HG02870 (cell line): ENCODE measurements around the gene DNAAF8.
"Not testable (repeated sequence)": the region's sequence is repeated elsewhere in the genome, so short reads cannot be mapped to it uniquely, and the experiment has no call there.

ENCODE experiments used
- ATAC-seq: cut with Tn5 transposase; IDR thresholded peaks from one replicate; pipeline ENCODE4 v1.9.1; 2021; ENCODE audit warnings: mild to moderate bottlenecking, moderate library complexity; ENCODE audit not compliant: unreplicated experiment

Gene DNAAF8

DNA sequence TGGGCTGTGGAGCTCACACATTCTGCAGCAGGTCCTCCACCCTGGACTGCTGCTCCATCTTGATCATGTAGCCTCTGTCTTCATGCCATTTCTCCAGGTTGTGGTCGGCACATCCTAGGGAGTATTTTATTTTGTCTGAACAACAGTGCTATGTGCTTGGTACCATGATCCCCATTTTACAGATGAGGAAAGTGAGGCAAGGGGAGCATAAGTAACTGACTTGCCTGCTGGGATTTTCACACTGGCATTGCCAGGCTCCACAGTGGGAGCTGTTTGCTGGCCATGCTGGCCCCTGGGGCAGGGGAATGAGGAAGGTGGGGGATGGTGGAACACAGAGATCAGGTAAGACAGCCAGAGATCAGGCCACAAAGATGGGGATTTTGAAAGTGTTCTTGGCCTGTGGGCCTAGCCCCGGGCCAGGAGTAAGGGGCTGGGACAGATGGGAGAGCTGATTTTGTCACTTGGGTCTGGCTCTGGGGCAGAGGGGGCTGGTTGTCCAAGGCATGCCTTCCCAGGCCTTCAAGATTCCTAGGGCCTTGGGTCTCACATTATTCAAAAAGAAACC lies 41.9 kb downstream of the DNAAF8 start:
- ATAC-seq, result no peak

DNA sequence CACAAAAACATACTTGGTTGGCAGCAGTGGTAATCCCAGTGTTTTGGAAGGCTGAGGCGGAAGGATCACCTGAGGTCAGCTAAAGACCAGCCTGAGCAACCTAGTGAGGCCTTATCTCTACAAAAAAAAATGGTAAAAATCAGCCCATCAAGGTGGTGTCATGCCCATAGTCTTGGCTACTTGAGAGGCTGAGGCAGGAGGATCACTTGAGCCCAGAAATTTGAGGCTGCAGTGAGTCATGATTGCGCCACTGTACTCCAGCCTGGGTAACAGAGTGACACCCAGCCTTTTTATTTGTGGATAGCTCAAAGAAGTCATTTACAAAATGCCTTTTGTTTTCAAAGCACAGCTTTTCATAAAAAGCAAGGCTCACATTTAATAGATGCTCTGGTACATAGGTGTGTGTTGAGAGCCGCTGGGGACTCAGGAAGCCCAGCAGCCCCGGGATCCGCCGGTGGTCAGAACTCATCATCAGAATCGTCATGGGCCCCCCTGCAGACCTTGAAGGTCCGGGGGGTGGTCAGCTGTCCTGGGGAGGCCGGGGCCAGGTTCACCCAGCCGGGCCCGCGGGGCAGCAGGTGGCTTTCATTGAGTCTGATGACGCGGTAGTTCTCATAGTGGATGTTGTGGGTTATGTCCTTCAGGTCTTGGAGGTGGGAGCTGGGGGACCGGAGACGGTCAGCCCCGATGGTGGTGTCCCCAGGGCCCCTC lies 43.2 kb downstream of the DNAAF8 start:
- ATAC-seq, result no peak

DNA sequence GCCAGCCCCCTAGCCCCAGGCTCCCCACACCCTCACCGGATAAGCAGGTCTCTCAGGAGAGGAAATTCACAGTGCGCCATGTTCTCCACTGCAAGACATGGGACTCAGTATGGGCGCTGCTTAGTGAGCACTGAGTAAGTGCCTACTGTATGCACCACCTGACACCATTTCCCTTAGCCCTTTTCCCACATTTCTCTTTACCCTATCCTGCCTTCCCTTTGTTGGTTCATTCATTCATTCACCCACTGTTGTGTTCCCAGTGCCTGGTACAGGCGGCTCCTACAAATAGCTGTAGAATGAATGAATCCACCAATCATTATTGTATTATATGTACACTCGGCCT lies 43.7 kb downstream of the DNAAF8 start:
- no peak for ATAC-seq

DNA sequence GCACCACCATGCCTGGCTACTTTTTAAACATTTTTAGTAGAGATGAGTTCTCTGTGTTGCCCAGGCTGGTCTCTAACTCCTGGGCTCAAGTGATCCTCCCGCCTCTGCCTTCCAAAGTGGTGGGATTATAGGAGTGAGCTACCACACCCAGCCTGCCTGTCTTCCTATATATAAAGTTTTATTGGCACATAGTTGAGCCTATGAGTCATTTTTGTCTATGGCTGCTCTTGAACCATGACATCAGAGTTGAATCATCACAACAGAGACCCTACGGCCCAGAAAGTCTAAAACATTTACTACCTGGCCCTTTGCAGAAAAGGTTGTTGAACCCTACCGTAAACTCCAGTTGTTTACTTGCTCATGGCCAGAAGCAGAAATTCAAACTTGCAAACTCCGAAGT lies 45.9 kb downstream of the DNAAF8 start:
- no peak for ATAC-seq

DNA sequence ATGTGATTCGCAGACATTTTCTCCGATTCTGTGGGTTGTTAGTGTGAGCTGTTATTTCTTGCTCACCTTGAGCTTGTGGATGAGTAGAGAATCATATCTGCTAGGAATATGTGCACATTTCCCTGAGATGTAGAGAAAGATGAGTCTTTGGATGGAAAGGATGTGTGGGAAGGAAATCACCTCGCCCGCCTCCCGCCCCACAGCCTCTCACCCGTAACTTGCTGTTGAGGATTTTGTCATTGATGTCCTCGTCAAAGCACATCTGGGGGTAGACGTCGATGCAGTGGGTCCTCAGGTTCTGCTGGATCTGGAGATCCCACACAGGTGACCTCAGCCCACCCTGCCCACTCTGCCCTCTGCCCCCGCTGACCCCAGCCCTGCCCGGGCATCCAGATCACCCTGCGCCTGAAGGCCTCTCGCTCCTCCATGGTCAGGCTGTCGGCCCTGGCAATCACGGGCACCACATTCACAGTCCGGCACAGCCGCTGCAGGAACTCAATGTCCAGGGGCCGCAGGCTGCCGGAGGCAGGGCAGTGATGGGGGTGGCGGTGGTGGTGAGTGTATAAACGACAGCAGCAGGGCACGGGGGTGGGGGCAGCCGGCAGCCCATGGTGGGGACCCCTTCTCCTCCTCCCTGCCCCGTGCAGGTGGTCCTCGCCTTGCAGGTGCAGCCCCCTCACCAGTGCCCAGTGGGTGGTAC lies 49.1 kb downstream of the DNAAF8 start:
- ATAC-seq, result no peak

DNA sequence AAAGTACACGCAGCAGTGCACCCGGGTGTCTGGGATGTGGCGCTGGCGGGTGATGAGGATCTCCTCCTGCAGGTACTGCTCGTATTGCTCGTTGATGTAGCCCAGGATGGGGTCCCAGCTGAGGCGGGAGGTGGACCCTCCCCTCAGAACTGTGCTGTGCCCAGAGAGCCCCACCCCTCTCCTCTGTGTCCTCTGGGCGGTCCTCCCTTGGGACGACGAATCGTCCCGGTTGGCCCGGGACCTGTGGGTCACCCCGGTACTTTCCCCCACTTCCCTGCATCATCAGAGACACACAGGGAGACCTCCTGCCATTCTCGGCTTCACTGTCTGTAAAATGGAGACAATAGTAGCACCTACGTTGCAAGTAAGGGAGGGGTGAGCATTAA lies 49.6 kb downstream of the DNAAF8 start:
- ATAC-seq, result no peak

DNA sequence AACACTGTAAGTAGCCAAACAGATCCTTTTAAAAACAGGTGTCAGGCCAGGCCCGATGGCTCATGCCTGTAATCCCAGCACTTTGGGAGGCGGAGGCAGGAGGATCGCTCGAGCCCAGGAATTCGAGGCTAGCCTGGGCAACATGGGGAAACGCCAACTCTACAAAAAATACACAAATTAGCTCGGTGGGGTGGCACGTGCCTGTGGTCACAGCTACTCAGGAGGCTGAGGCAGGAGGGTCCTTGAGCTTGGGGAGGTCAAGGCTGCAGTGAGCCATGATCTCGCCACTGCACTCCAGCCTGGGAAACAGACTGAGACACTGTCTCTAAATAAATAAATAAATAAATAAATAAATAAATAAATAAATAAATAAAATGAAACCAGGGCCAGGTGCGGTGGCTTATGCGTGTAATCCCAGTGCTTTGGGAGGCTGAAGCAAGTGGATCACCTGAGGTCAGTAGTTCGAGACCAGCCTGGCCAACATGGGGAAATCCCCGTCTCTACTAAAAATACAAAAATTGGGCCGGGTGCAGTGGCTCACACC lies 50.2 kb downstream of the DNAAF8 start:
- ATAC-seq, result not testable (repeated sequence)

DNA sequence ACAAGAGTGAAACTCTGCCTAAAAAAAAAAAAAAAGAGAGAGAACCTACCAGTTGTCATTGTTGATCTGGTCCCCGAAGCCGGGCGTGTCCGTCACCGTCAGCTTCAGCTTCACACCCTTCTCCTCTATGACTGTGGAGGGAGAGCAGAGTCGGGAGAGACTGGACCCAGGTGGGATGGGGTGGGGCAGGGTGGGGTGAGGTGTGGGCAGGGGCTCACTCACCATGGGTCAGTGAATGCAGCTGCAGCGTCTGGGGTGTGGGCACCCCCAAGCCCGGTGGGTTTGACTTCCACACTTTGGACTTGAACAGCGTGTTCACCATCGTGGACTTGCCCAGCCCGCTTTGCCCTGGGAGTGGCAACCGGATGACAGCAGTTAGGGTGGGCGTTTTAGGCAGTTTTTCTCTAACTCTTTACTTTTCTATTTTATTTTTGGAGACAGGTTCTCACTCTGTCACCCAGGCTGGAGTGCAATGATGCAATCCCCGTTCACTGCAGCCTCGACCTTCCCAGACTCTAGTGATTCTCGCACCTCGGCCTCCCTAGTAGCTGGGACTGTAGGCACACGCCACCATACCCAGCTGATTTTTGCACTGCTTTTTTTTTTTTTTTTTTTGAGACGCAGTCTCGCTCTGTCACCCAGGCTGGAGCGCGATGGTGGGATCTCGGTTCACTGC lies 51.6 kb downstream of the DNAAF8 start:
- ATAC-seq, result no peak

DNA sequence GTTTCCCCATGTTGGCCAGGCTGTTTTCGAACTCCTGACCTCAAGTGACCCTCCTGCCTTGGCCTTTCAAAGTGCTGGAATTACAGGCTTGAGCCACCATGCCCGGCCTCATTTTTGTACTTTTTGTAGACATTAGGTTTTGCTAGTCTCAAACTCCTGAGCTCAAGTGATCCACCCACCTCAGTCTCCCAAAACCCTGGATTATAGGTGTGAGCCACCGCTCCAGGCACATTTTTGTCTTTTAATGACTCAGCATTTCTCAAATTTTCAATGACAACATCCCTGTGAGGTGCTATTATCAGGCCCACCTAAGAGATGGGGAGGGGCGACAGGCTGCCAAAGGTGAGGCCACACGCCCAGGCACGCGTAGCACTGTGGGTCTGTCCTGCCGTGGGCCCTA lies 52.7 kb downstream of the DNAAF8 start:
- ATAC-seq, result no peak

DNA sequence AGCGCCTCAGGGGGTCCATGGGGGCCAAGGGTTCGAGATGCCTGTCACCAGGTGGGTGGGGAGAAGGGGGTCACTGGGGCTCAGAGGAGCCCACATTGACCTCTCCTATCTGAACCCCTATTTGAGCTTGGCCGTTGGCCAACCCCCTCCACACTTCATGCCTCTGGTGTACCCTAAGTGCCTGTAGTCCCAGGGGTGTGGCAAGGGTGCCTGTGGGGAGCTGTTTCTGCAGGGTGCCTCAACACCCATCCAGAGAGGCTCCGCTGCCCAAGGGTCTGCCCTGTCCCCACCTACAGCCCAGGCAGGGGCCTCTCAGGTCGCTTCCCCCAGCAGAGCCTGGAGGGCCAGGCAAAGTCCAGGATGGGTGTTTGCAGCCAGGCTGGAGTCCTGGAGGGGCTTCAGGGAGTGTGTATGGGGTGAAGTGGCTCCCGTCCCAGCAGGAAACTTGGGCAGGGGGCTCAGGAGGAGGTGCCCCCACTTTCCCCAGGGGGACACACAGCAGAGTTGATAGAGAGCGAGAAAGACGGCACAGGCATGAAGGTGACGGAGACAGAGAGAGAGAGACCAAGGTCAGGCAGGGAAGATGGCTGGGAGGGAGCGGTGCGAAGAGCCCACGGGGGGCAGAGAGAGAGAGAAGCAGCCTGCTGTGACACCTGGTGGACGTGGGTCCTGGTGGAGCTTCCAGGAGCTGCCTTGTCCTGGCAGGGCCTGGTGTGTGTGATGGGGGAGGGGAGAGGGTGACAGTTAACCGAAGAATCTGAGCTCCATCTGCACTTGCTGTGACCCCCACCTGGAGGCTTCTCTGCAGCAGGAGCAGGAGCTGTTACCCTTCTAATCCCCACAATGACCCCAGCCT lies 53.5 kb downstream of the DNAAF8 start, which contains the start of gene SEPTIN12:
SEPTIN12 (minus strand) TSS at position 719 of the 856 bp plus-strand sequence; CDS start at position 19, 700 bp downstream.
- ATAC-seq, result no peak

DNA sequence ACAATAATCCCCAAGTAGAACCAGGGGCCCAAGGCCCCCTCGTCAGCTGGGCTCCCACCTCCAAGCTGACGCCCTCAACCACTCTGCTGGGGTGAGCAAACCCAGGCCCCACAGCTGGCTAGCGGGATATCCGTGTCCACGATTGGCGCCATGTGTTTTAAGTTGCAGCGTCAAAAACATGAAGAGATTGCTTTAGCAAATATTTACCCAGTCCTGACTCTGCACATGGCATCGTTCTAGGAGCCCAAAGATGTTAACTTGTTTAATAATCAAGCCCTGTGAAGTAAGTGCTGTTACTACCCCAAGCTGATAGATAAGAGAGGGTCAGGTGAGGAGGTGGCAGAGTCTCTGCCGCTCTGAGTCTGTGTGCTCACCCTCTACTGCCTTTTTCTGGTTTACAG lies 54.2 kb downstream of the DNAAF8 start:
- no peak for ATAC-seq

DNA sequence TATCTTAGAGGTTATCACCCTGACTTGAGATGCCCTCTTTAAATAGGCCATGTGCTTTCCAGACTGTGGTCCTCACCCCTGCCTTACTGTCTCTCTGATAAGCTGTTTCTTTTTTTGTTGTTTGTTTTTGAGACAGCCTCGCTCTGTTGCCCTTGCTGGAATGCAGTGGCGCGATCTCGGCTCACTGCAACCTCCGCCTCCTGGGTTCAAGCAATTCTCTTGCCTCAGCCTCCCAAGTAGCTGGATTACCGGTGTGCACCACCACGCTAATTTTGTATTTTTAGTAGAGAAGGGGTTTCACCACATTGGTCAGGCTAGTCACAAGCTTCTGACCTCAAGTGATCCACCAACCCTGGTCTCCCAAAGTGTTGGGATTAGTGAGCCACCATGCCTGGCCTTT lies 54.6 kb downstream of the DNAAF8 start:
- no peak for ATAC-seq

DNA sequence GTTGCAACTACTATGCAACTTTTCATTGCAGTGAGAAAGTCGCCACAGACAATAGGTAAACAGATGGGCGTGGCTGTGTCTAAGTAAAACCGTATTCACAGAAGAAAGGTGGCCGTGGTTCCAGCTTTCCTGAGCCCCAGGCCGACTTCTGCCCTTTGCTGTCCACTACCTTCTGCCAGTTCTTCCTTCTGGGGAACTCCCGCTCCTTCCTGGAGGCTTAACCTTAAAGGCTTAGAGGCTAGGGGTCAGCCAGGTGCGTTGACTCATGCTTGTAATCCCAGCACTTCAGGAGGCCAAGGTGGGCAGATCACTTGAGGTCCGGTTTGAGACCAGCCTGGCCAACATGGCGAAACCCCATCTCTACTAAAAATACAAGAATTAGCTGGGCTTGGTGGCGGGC lies 55.9 kb downstream of the DNAAF8 start:
- no peak for ATAC-seq

DNA sequence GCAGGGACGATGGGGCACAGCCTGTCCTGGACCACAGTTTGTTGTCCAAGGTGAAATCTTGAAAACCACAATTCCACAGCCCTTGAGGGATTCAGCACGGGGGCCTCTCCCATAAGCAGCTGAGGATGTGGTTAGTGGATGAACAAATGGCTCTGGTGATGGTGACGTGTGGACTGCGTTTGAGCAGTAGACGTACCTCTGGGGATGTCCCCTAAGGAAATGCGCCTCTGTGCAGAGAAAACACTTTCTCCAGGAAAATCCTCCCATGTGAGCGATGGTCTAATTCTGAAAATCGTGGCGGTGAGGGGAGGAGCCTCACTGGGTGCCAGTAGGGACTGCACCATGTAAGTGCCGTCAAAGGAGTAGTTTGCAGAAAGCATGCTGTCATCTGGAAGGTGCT lies 56.5 kb downstream of the DNAAF8 start:
- ATAC-seq, result no peak

DNA sequence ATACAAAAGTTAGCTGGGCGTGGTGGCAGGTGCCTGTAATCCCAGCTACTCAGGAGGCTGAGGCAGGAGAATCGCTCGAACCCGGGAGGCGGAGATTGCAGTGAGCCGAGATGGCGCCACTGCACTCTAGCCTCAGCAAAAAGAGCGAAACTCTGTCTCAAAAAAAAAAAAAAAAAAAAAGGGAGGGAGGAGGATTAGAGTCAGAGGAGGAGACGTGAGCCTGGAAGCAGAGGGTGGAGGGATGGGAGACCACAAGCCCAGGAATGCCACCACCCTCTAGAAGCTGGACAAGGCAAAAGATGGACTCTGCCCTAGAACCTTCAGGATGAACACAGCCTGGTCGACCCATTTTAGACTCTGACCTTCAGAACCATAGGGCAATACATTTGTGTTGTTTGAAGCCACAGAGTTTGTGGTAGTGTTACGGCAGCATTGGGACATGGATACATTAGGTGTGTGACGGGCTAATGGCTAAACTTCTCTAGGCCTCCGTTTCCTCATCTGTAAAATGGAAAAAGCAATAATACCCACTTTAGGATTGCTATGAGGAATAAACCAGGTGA lies 58.7 kb downstream of the DNAAF8 start:
- ATAC-seq, result no peak

DNA sequence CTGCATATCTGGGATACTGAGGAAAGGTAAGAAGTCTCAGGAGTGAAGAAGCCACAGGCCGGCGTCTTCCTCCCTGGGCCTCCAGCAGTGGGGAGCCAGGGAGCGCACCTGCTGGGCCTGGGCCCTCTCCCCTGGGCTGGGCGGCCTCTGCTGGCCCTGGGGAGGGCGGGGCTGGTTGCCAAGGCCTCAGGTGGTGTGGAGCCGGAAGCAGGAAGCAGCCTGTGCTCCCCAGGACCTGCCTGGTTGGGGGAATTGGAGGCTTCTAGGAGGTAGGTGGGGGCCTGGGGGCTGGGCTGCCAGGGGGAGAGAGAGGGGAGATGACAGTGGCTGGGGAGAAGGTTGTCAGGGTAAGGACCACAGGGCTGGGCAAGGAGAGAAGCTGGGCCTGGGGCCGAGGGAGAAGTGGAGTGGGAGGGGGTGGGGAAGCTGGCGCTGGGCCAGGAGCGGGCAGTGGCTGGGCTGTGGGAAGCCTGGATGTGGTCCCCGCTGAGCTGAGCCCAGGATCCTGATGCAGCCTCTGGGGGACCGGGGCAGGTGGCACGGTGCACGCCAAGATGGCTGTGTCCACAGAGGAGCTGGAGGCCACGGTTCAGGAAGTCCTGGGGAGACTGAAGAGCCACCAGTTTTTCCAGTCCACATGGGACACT lies 61.0 kb downstream of the DNAAF8 start, which contains the start of gene SMIM22:
SMIM22 (plus strand) TSS at position 189 of the 647 bp plus-strand sequence; CDS start at position 555, 366 bp downstream.
- no peak for ATAC-seq

DNA sequence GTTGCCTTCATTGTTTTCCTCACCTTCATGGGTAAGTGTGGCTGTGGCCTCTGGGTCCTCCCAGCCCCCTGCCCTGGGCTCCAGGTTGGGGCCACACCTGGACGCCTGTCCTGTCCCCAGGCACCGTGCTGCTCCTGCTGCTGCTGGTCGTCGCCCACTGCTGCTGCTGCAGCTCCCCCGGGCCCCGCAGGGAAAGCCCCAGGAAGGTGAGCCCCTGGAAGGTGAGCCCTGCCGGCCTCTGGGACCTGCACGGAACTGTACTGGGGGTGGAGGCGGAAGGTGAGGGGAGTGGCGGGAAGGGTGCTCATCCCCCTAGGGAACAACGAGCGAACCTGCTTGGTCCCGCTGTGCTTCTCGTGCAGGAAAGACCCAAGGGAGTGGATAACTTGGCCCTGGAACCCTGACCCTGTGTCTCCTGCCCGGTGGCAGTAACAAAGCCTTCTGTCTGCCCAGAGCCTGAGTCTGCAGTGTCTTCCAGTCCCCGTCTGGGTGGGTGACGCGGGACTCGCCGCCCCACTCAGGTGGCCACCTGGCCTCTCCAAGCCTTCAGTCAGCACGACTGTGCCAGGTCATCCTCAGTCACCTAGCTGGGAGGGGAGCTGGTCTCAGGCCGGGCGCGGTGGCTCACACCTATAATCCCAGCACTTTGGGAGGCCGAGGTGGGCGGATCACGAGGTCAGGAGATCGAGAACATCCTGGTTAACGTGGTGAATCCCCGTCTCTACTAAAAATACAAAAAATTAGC lies 61.7 kb downstream of the DNAAF8 start:
- ATAC-seq, result no peak

DNA sequence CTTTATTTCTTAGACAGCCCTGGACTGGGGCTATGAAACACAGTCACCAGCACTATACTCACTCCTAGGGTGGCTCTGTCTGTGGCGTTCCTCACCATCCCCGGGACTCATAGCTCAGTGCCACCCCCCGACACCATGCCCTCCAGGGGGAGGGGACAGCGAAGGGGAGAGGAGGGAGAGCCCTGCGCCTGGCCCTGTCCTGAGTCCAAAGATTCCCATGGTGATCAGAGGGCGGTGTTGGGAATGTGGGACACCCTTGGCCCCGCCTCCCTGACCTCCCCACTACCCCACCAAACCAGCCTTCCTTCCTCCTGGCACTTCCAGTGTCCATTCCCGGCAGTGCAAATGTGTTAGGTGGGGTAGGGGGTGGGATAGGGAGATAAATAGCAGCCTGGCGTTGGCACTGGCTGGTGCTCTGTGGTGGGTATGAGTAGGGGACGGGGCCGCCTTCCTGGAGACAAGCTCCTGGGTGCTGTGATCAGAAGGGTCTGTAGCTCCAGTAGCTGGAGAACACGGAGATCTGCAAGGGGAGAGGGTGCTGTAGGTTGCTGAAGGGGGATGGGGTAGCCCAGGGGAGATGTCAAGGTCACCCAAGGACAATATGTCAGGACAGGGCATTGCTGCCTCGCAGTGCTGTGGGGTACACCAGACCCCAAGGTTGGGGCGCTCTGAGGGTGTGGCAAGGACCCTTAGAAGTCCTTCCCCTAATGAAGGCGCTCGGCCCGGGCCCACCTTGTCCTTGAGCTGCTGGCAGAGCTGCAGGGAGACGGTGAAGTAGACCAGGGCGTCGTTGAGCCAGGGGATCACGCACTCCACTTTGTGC lies 62.9 kb downstream of the DNAAF8 start:
- no peak for ATAC-seq
